Smooth muscle cell (in vitro differentiated cells): Measurements from ENCODE around the gene GRID1. TPM values are rescaled to one million over a fixed set of nuclear protein-coding genes. Genes with fewer than 3 reads are reported as not detected.

Experiments used
- DNase-seq: peaks from one replicate; lab custom pipeline; 2025; ENCODE audit not compliant: unreplicated experiment; lab: John Stamatoyannopoulos, UW
- H2AFZ ChIP-seq: fragments of 200-600 bp; sonication (generic); 2 replicates; pipeline ENCODE4 v1.6.0; 2016; ENCODE audit warnings: antibody characterized with exemption, low read depth, mild to moderate bottlenecking
- H3F3A ChIP-seq: fragments of 200-600 bp; sonication (generic); 2 replicates; pipeline ENCODE4 v1.6.0; 2017; ENCODE audit warnings: antibody characterized with exemption, low read depth
- H3K27ac ChIP-seq: fragments of 200-600 bp; sonication (generic); 2 replicates; pipeline ENCODE4 v1.5.1; 2016; ENCODE audit warnings: low read depth, mild to moderate bottlenecking
- H3K27me3 ChIP-seq: fragments of 200-600 bp; sonication (generic); 2 replicates; pipeline ENCODE4 v1.6.1; 2016; ENCODE audit warnings: low read depth, mild to moderate bottlenecking
- H3K36me3 ChIP-seq: fragments of 200-600 bp; sonication (generic); 2 replicates; pipeline ENCODE4 v1.5.1; 2016; ENCODE audit warnings: low read depth
- H3K4me1 ChIP-seq: fragments of 200-600 bp; sonication (generic); 2 replicates; pipeline ENCODE4 v1.5.1; 2016; ENCODE audit warnings: low read depth
- H3K4me2 ChIP-seq: fragments of 200-600 bp; sonication (generic); 2 replicates; pipeline ENCODE4 v1.6.0; 2016; ENCODE audit warnings: mild to moderate bottlenecking
- H3K4me3 ChIP-seq: fragments of 200-600 bp; sonication (generic); 2 replicates; pipeline ENCODE4 v1.5.1; 2016; ENCODE audit warnings: mild to moderate bottlenecking
- H3K79me2 ChIP-seq: fragments of 200-600 bp; sonication (generic); 2 replicates; pipeline ENCODE4 v1.6.0; 2016; ENCODE audit warnings: low read depth, mild to moderate bottlenecking
- H3K9ac ChIP-seq: fragments of 200-600 bp; sonication (generic); 2 replicates; pipeline ENCODE4 v1.6.0; 2016; ENCODE audit warnings: low read depth
- H3K9me3 ChIP-seq: fragments of 200-600 bp; sonication (generic); replicated peaks from 2 replicates; pipeline ENCODE4 v1.5.1; 2016; ENCODE audit warnings: low read depth
- H4K20me1 ChIP-seq: fragments of 200-600 bp; sonication (generic); 2 replicates; pipeline ENCODE4 v1.6.0; 2016; ENCODE audit warnings: low read depth
- WGBS: methylation state at CpG from one replicate; pipeline ENCODE4 v1.1.7; 2016; ENCODE audit warnings: low lambda C conversion rate; 5-methylcytosine and 5-hydroxymethylcytosine counted together
- polyA plus RNA-seq: library from polyadenylated mRNA; unstranded; fragments of >200 nt; fragmentation: Nextera tagmentation; extraction: Ambion mirVana; gene quantifications from 2 replicates; pipeline ENCODE4 v1.2.1, GENCODE V29; 2016
- total RNA-seq: library from RNA; depleted of rRNA; stranded (reverse); fragments of >200 nt; gene quantifications from 2 replicates; pipeline ENCODE4 v1.2.3, GENCODE V29; 2014
- TF ChIP-seq, protein P1 (sequence below): fragments of 200-600 bp; sonication (generic); IDR thresholded peaks from 2 replicates; pipeline ENCODE4 v1.5.1; 2017; ENCODE audit warnings: borderline replicate concordance, mild to moderate bottlenecking, antibody characterized with exemption; ENCODE audit not compliant: insufficient read depth, poor library complexity, severe bottlenecking

Gene GRID1
- total and polyA plus RNA-seq, 2 experiments from 2014 or later = 4.4 to 7.4 TPM

GRCh38 chr10:86044029-86044428, 322.6 kb downstream of the GRID1 start:
- Histone ChIP-seq H3K79me2 (no peaks in the 10 kb centered on the region), H4K20me1 (no peaks in the 10 kb centered on the region), H3K4me1 (no peaks in the 10 kb centered on the region), H2AFZ (no peak overlapping the region), H3K9me3 (no peaks in the 10 kb centered on the region), H3K9ac (no peak overlapping the region), H3K36me3 (no peaks in the 10 kb centered on the region), H3K27me3 (no peaks in the 10 kb centered on the region), H3F3A (no peaks in the 10 kb centered on the region), H3K4me2 (no peak overlapping the region), H3K4me3 (no peak overlapping the region), H3K27ac (no peak overlapping the region)
- WGBS = 87% methylated on average over 2 of the region's 2 CpGs
- no peak for DNase-seq
- TF ChIP-seq, protein P1, sequence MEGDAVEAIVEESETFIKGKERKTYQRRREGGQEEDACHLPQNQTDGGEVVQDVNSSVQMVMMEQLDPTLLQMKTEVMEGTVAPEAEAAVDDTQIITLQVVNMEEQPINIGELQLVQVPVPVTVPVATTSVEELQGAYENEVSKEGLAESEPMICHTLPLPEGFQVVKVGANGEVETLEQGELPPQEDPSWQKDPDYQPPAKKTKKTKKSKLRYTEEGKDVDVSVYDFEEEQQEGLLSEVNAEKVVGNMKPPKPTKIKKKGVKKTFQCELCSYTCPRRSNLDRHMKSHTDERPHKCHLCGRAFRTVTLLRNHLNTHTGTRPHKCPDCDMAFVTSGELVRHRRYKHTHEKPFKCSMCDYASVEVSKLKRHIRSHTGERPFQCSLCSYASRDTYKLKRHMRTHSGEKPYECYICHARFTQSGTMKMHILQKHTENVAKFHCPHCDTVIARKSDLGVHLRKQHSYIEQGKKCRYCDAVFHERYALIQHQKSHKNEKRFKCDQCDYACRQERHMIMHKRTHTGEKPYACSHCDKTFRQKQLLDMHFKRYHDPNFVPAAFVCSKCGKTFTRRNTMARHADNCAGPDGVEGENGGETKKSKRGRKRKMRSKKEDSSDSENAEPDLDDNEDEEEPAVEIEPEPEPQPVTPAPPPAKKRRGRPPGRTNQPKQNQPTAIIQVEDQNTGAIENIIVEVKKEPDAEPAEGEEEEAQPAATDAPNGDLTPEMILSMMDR = no peak

- H3K36me3 ChIP-seq = no peaks in the 10 kb centered on the region
- no peak for DNase-seq
- TF ChIP-seq, protein P1 = no peak
- H3K27me3 ChIP-seq = no peaks in the 10 kb centered on the region
- no peaks in the 10 kb centered on the region for H3K4me1 ChIP-seq
- H3K4me3 ChIP-seq = no peak overlapping the region
- H3F3A ChIP-seq = no peaks in the 10 kb centered on the region
- WGBS = 86% methylated on average over 3 of the region's 3 CpGs
- H3K27ac ChIP-seq = no peak overlapping the region
- H3K4me2 ChIP-seq = no peak overlapping the region
- H2AFZ ChIP-seq = no peak overlapping the region
- no peak overlapping the region for H3K9ac ChIP-seq
- no peaks in the 10 kb centered on the region for H4K20me1 ChIP-seq
- H3K9me3 ChIP-seq = no peaks in the 10 kb centered on the region
- H3K79me2 ChIP-seq = no peaks in the 10 kb centered on the region
Measured at GRCh38 chr10:86043236-86043635, 323.4 kb downstream of the GRID1 start.

- no peak overlapping the region for H3K9ac ChIP-seq
- no peaks in the 10 kb centered on the region for H3K9me3 ChIP-seq
- no peaks in the 10 kb centered on the region for H3K27me3 ChIP-seq
- no peaks in the 10 kb centered on the region for H3K4me1 ChIP-seq
- no peaks in the 10 kb centered on the region for H3K36me3 ChIP-seq
- TF ChIP-seq, protein P1 = no peak
- H3F3A ChIP-seq = no peaks in the 10 kb centered on the region
- no peak overlapping the region for H2AFZ ChIP-seq
- no peak overlapping the region for H3K4me3 ChIP-seq
- no peak overlapping the region for H3K27ac ChIP-seq
- DNase-seq = no peak
- H3K4me2 ChIP-seq = no peak overlapping the region
- WGBS = 96% methylated on average over 2 of the region's 2 CpGs
- H4K20me1 ChIP-seq = no peaks in the 10 kb centered on the region
- no peaks in the 10 kb centered on the region for H3K79me2 ChIP-seq
Measured at GRCh38 chr10:86042161-86042560, 324.4 kb downstream of the GRID1 start.

DNA sequence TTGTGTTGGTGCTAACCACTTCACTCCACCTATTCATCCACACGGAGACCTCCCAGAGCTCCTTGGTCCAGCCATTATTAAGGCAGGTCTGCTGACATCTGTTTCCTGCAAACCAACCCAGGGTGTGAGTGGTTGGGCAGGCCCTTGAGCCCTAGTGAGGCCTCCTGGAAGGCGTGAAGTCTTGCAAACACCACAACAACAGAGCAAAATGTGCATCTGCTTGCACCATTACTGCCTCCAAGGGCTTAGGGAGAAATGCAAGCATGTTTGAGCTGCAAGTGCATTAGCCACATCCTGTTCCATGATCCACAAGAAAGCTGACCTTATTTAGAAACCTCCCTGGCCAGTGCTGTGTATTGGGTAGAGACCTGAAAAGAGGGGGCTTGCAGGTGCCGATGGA, 325.5 kb downstream of the GRID1 start:
- DNase-seq = no peak
- WGBS = 83% methylated on average over 3 of the region's 3 CpGs
- Histone ChIP-seq H3K9me3 (no peaks in the 10 kb centered on the region), H2AFZ (no peak overlapping the region), H3K36me3 (no peaks in the 10 kb centered on the region), H3K27ac (no peak overlapping the region), H3K4me1 (no peaks in the 10 kb centered on the region), H3K4me2 (no peak overlapping the region), H4K20me1 (no peaks in the 10 kb centered on the region), H3K9ac (no peak overlapping the region), H3K27me3 (no peaks in the 10 kb centered on the region), H3K79me2 (no peaks in the 10 kb centered on the region), H3K4me3 (no peak overlapping the region), H3F3A (no peaks in the 10 kb centered on the region)
- TF ChIP-seq, protein P1 = no peak
